Mammary epithelial cell (primary cell): ENCODE measurements around the gene TMEM131.

Experiments used
- CTCF ChIP-seq, 2 donors: IDR thresholded peaks in 1 of 2; conservative IDR thresholded peaks in 1 of 2; 2 replicates each; pipeline ENCODE4 v1.5.1; 2011 to 2012; ENCODE audit warnings: inconsistent platforms in 2 of 2, low read length in 2 of 2, mild to moderate bottlenecking in 2 of 2, control low read depth in 1 of 2, low read depth in 1 of 2; ENCODE audit not compliant: insufficient read depth in 1 of 2; ENCODE audit errors: extremely low read depth in 1 of 2
- EZH2 ChIP-seq: IDR thresholded peaks from 2 replicates; pipeline ENCODE4 v1.6.1; 2012; ENCODE audit warnings: low read length, inconsistent platforms, borderline replicate concordance

GRCh38 chr2:97905294-97905693 lies 90.5 kb downstream of the TMEM131 start:
- TF ChIP-seq CTCF (conservative IDR thresholded peaks at IDR 0.05 in 1 of 2, IDR thresholded peaks at IDR 0.05 in 1 of 2; ENCODE audit: extremely low read depth in 1 of 2, insufficient read depth in 1 of 2, low read depth in 1 of 2, low read length in 2 of 2) (no peak), EZH2 (no peak)
